Esophagus squamous epithelium (tissue), 5 donors: ENCODE results near the gene FSTL4. TPM values are rescaled to one million over a fixed set of nuclear protein-coding genes. Genes with fewer than 3 reads are reported as not detected.

ENCODE experiments used
- DNase-seq: peaks from one replicate; lab custom pipeline; 2025; lab: John Stamatoyannopoulos, UW
- H3K27ac ChIP-seq, 4 donors: fragments of 200-600 bp; sonication (generic); one replicate each; pipeline ENCODE4 v1.5.1; 2016 to 2019; ENCODE audit warnings: mild to moderate bottlenecking in 1 of 4
- H3K27me3 ChIP-seq, 4 donors: fragments of 200-600 bp; sonication (generic); 1 replicate in 3 of 4; 2 replicates in 1 of 4; pipeline versions ENCODE4 v1.5.1 to v1.6.0; 2017 to 2021; ENCODE audit warnings: antibody characterized with exemption in 1 of 4
- H3K36me3 ChIP-seq, 3 donors: fragments of 200-600 bp; sonication (generic); one replicate each; pipeline ENCODE4 v1.5.1; 2016 to 2019
- H3K4me1 ChIP-seq, 3 donors: fragments of 200-600 bp; sonication (generic); one replicate each; pipeline ENCODE4 v1.5.1; 2017 to 2019
- H3K4me3 ChIP-seq, 4 donors: fragments of 200-600 bp; sonication (generic); 1 replicate in 3 of 4; 2 replicates in 1 of 4; pipeline ENCODE4 v1.5.1; 2016 to 2019; ENCODE audit warnings: mild to moderate bottlenecking in 2 of 4, moderate library complexity in 1 of 4
- H3K9me3 ChIP-seq, 3 donors: fragments of 200-600 bp; sonication (generic); one replicate each; pipeline ENCODE4 v1.5.1; 2016 to 2019
- CTCF ChIP-seq, 6 experiments: fragments of 450-650 bp in 4 of 6; fragments of 200-600 bp in 2 of 6; sonication (generic) in 2 of 6; IDR thresholded peaks; one replicate each; pipeline ENCODE4 v1.5.1; 2016 to 2019; ENCODE audit warnings: antibody characterized with exemption in 6 of 6, mild to moderate bottlenecking in 4 of 6, moderate library complexity in 4 of 6
- POLR2A ChIP-seq, 4 donors: fragments of 450-650 bp; IDR thresholded peaks; one replicate each; pipeline ENCODE4 v1.6.1; 2017; ENCODE audit warnings: antibody characterized with exemption in 4 of 4, mild to moderate bottlenecking in 4 of 4, moderate library complexity in 3 of 4
- WGBS, 2 donors: methylation state at CpG; one replicate each; pipeline ENCODE4 v1.1.5; 2018; 5-methylcytosine and 5-hydroxymethylcytosine counted together
- intact Hi-C: fragments of 100-400 bp; cut with DNase I; formaldehyde crosslinking; loops from one replicate; pipeline ENCODE4 v1.15.0; 2022
- total RNA-seq, 4 donors: library from RNA; depleted of rRNA; stranded (reverse); fragments of >200 nt; gene quantifications; one replicate each; pipeline ENCODE4 v1.1.0, GENCODE V29; 2016
- donor health status: DM: yes; HTN: yes; CAD: no.

Gene FSTL4
- total RNA-seq, 4 donors from 2014 or later = 0.53 to 4.1 (median 1.4) TPM

GRCh38 chr5:133454442-133454841, 157.9 kb downstream of the FSTL4 start:
- intact Hi-C loops = no loop called here
- Histone ChIP-seq H3K36me3 (no peaks in the 10 kb centered on the region), H3K27ac (no peak overlapping the region), H3K4me3 (no peak overlapping the region), H3K4me1 (peaks cover 0 to 24% (median 19%) of the 10 kb centered on the region in 3 donors), H3K27me3 (no peaks in the 10 kb centered on the region), H3K9me3 (no peaks in the 10 kb centered on the region)
- TF ChIP-seq CTCF (IDR thresholded peaks at IDR 0.05) (no peak), POLR2A (IDR thresholded peaks at IDR 0.05) (no peak)
- 77 to 78% methylated on average over 9 of the region's 9 CpGs for WGBS, 2 donors
- no peak for DNase-seq

GRCh38 chr5:133453831-133454230, 158.5 kb downstream of the FSTL4 start:
- Histone ChIP-seq H3K27ac (no peak overlapping the region), H3K4me3 (no peak overlapping the region), H3K27me3 (no peaks in the 10 kb centered on the region), H3K4me1 (peaks cover 0 to 24% (median 19%) of the 10 kb centered on the region in 3 donors), H3K9me3 (no peaks in the 10 kb centered on the region), H3K36me3 (no peaks in the 10 kb centered on the region)
- 47 to 59% methylated on average over 2 of the region's 2 CpGs for WGBS, 2 donors
- TF ChIP-seq CTCF (IDR thresholded peaks at IDR 0.05) (no peak), POLR2A (IDR thresholded peaks at IDR 0.05) (no peak)
- intact Hi-C loops = no loop called here
- no peak for DNase-seq

- WGBS, 2 donors = 73 to 77% methylated on average over 3 to 4 of the region's 4 CpGs
- Histone ChIP-seq H3K4me1 (peaks cover 0 to 24% (median 19%) of the 10 kb centered on the region in 3 donors), H3K27me3 (no peaks in the 10 kb centered on the region), H3K4me3 (no peak overlapping the region), H3K36me3 (no peaks in the 10 kb centered on the region), H3K9me3 (no peaks in the 10 kb centered on the region), H3K27ac (no peak overlapping the region)
- DNase-seq = no peak
- intact Hi-C loops = no loop called here
- TF ChIP-seq POLR2A (IDR thresholded peaks at IDR 0.05) (no peak), CTCF (IDR thresholded peaks at IDR 0.05) (no peak)
Observed at GRCh38 chr5:133453084-133453780, 159.1 kb downstream of the FSTL4 start.

GRCh38 chr5:133451926-133452325, 160.4 kb downstream of the FSTL4 start:
- no peaks in the 10 kb centered on the region for H3K36me3 ChIP-seq
- H3K27ac ChIP-seq = no peak overlapping the region
- no peak overlapping the region for H3K4me3 ChIP-seq
- peaks cover 0 to 15% (median 14%) of the 10 kb centered on the region in 3 donors for H3K4me1 ChIP-seq
- TF ChIP-seq CTCF (IDR thresholded peaks at IDR 0.05) = no peak
- TF ChIP-seq POLR2A (IDR thresholded peaks at IDR 0.05) = no peak
- DNase-seq = no peak
- no CpG with 5 or more reads among the region's 1 CpG for WGBS, 2 donors
- intact Hi-C loops = no loop called here
- no peaks in the 10 kb centered on the region for H3K27me3 ChIP-seq
- H3K9me3 ChIP-seq = no peaks in the 10 kb centered on the region

- Histone ChIP-seq H3K4me3 (no peak overlapping the region), H3K4me1 (no peaks in the 10 kb centered on the region), H3K27me3 (no peaks in the 10 kb centered on the region), H3K9me3 (no peaks in the 10 kb centered on the region), H3K36me3 (no peaks in the 10 kb centered on the region), H3K27ac (no peak overlapping the region)
- no peak for TF ChIP-seq POLR2A (IDR thresholded peaks at IDR 0.05)
- 40 to 96% methylated on average over 1 to 8 of the region's 8 CpGs for WGBS, 2 donors
- DNase-seq = no peak
- intact Hi-C loops = no loop called here
Observed at GRCh38 chr5:133450286-133450685, 162.1 kb downstream of the FSTL4 start.
